NOMO-1 treated with DMSO at 0.1 percent for 48 hours (cell line): Measurements from ENCODE around the gene OSBPL10.
A peak's percentile ranks its signal among the peaks of the same experiment; 100 is the strongest.

Experiments
- DNase-seq: peaks from one replicate; lab custom pipeline; 2025; ENCODE audit not compliant: unreplicated experiment; lab: John Stamatoyannopoulos, UW

OSBPL10 gene

GRCh38 chr3:31959951-31960792 is 20.9 kb downstream of the OSBPL10 start:
- DNase-seq: no peak

- DNase-seq: no peak
Observed at GRCh38 chr3:31959251-31959650, 21.8 kb downstream of the OSBPL10 start.

- DNase-seq: no peak
Observed at GRCh38 chr3:31958701-31959152, 22.3 kb downstream of the OSBPL10 start.

- no peak for DNase-seq
Observed at GRCh38 chr3:31957106-31957505, 24.0 kb downstream of the OSBPL10 start.

GRCh38 chr3:31955581-31955980 is 25.5 kb downstream of the OSBPL10 start:
- no peak for DNase-seq

- no peak for DNase-seq
Observed at GRCh38 chr3:31953636-31954035, 27.4 kb downstream of the OSBPL10 start.

GRCh38 chr3:31953091-31953490 is 28.0 kb downstream of the OSBPL10 start:
- no peak for DNase-seq

- DNase-seq: peak; percentile 11
Observed at GRCh38 chr3:31952205-31952604, 28.9 kb downstream of the OSBPL10 start.

- DNase-seq: no peak
Observed at GRCh38 chr3:31948280-31948679, 32.8 kb downstream of the OSBPL10 start.

GRCh38 chr3:31947671-31948091 is 33.4 kb downstream of the OSBPL10 start:
- DNase-seq: no peak

- DNase-seq: no peak
Observed at GRCh38 chr3:31947162-31947561, 33.9 kb downstream of the OSBPL10 start.

GRCh38 chr3:31946484-31947081 is 34.5 kb downstream of the OSBPL10 start:
- DNase-seq: no peak

- DNase-seq: no peak
Observed at GRCh38 chr3:31945738-31946052, 35.4 kb downstream of the OSBPL10 start.

- DNase-seq: no peak
Observed at GRCh38 chr3:31943041-31943440, 38.0 kb downstream of the OSBPL10 start.

- no peak for DNase-seq
Observed at GRCh38 chr3:31942446-31942845, 38.6 kb downstream of the OSBPL10 start.

- DNase-seq: no peak
Observed at GRCh38 chr3:31937225-31937624, 43.8 kb downstream of the OSBPL10 start.

GRCh38 chr3:31936420-31937060 is 44.5 kb downstream of the OSBPL10 start:
- no peak for DNase-seq

- no peak for DNase-seq
Observed at GRCh38 chr3:31934866-31935265, 46.2 kb downstream of the OSBPL10 start.

- no peak for DNase-seq
Observed at GRCh38 chr3:31934018-31934417, 47.0 kb downstream of the OSBPL10 start.

- no peak for DNase-seq
Observed at GRCh38 chr3:31932990-31933389, 48.1 kb downstream of the OSBPL10 start.

- no peak for DNase-seq
Observed at GRCh38 chr3:31929826-31930502, 51.1 kb downstream of the OSBPL10 start.

GRCh38 chr3:31927811-31928210 is 53.3 kb downstream of the OSBPL10 start:
- no peak for DNase-seq
